Right lobe of liver (tissue), 6 donors: ENCODE results near the gene DCD. TPM values are rescaled to one million over a fixed set of nuclear protein-coding genes. Genes with fewer than 3 reads are reported as not detected.

Experiments used
- ATAC-seq, 4 donors: fragments of 200-7000 bp; cut with Tn5 transposase; one replicate each; pipeline ENCODE4 v1.9.1; 2020; ENCODE audit warnings: mild to moderate bottlenecking in 4 of 4, moderate library complexity in 4 of 4
- DNase-seq, 3 donors: peaks; one replicate each; pipeline ENCODE4 v3.0.0-alpha.2; 2020
- H3K27ac ChIP-seq, 3 donors: fragments of 200-600 bp; one replicate each; pipeline ENCODE4 v1.8.0; 2022
- H3K27me3 ChIP-seq, 2 donors: fragments of 200-600 bp; one replicate each; pipeline ENCODE4 v1.8.0; 2022
- H3K36me3 ChIP-seq, 4 donors: fragments of 200-600 bp; sonication (generic) in 1 of 4; one replicate each; pipeline versions ENCODE4 v1.5.1 to v1.8.0; 2017 to 2022; ENCODE audit warnings: control low read depth in 1 of 4
- H3K4me1 ChIP-seq, 4 donors: fragments of 200-600 bp; sonication (generic) in 1 of 4; one replicate each; pipeline versions ENCODE4 v1.5.1 to v1.8.0; 2017 to 2022; ENCODE audit warnings: control low read depth in 1 of 4
- H3K4me3 ChIP-seq, 3 donors: fragments of 200-600 bp; one replicate each; pipeline ENCODE4 v1.8.0; 2022
- H3K9me3 ChIP-seq, 4 donors: fragments of 200-600 bp; sonication (generic) in 1 of 4; one replicate each; pipeline versions ENCODE4 v1.5.1 to v1.8.0; 2017 to 2022; ENCODE audit warnings: control low read depth in 1 of 4
- CTCF ChIP-seq, 4 donors: fragments of 200-600 bp in 3 of 4; fragments of 450-650 bp in 1 of 4; IDR thresholded peaks; one replicate each; pipeline versions ENCODE4 v1.5.1 to v1.8.0; 2016 to 2022; ENCODE audit warnings: antibody characterized with exemption in 4 of 4, mild to moderate bottlenecking in 2 of 4
- POLR2A ChIP-seq: fragments of 450-650 bp; IDR thresholded peaks from one replicate; pipeline ENCODE4 v1.6.1; 2017; ENCODE audit warnings: antibody characterized with exemption, mild to moderate bottlenecking
- WGBS: methylation state at CpG from one replicate; pipeline ENCODE4 v1.1.6; 2018; ENCODE audit warnings: low coverage, low lambda C conversion rate; ENCODE audit not compliant: insufficient coverage; ENCODE audit errors: missing lambda C conversion rate; 5-methylcytosine and 5-hydroxymethylcytosine counted together
- intact Hi-C, 2 donors: fragments of 100-400 bp; cut with DNase I; formaldehyde crosslinking; loops; one replicate each; pipeline versions ENCODE4 v1.11.2 to v1.14.1; 2022
- total RNA-seq, 6 experiments: library from RNA; depleted of rRNA in 2 of 6; stranded (reverse); fragments of >200 nt in 2 of 6; fragmentation: NEBNext Ultra II Directional in 3 of 6; extraction: Animal tissue kit (Norgen Biotek cat#: 25700) in 3 of 6; gene quantifications; one replicate each; pipeline versions ENCODE4 v1.1.0 to v1.2.4, GENCODE V29; 2016 to 2023
- donor health status: DM: no; HTN: yes; CAD: no.
- donor health status: DM: no; HTN: no; CAD: no.
- donor health status: DM: no; HTN: no; CAD: no.
- donor health status: DM: no; HTN: yes; CAD: no.
- donor health status: DM: no; HTN: yes; CAD: no.

The DCD gene
- total RNA-seq, 6 experiments from 2014 or later: not detected

GRCh38 chr12:54634795-54635194 is 13.4 kb downstream of the DCD start, which contains the start of gene LACRT:
TSS of gene LACRT (minus strand) at chr12:54634895. CDS start at chr12:54634841, 54 bp downstream.
- Histone ChIP-seq H3K4me3 (no peak within 1 kb of the TSS), H3K9me3 (no peaks in the 10 kb centered on the region), H3K36me3 (no peaks in the 10 kb centered on the region), H3K27me3 (no peaks in the 10 kb centered on the region), H3K4me1 (no peaks in the 10 kb centered on the region), H3K27ac (no peak within 1 kb of the TSS)
- ATAC-seq: no peak
- TF ChIP-seq POLR2A (no peak), CTCF (IDR thresholded peaks at IDR 0.05) (no peak)
- 60% methylated on average over 1 of the region's 2 CpGs for WGBS
- intact Hi-C loops: no loop called here
- DNase-seq: no peak

GRCh38 chr12:54631988-54632728 is 16.0 kb downstream of the DCD start:
- H3K27me3 ChIP-seq: no peaks in the 10 kb centered on the region
- TF ChIP-seq CTCF (IDR thresholded peaks at IDR 0.05) (peak in 1 of 4 donors; percentile 22), POLR2A (no peak)
- DNase-seq (no peak), ATAC-seq (peak in 1 of 4 donors; percentile 24)
- H3K9me3 ChIP-seq: no peaks in the 10 kb centered on the region
- H3K4me1 ChIP-seq: no peaks in the 10 kb centered on the region
- intact Hi-C loops: no loop called here
- H3K4me3 ChIP-seq: no peak overlapping the region
- no peak overlapping the region for H3K27ac ChIP-seq
- WGBS: 63% methylated on average over 8 of the region's 8 CpGs
- no peaks in the 10 kb centered on the region for H3K36me3 ChIP-seq

- Histone ChIP-seq H3K4me1 (no peaks in the 10 kb centered on the region), H3K36me3 (no peaks in the 10 kb centered on the region), H3K27ac (no peak overlapping the region), H3K27me3 (no peaks in the 10 kb centered on the region), H3K4me3 (no peak overlapping the region), H3K9me3 (no peaks in the 10 kb centered on the region)
- no peak for TF ChIP-seq CTCF (IDR thresholded peaks at IDR 0.05)
- TF ChIP-seq POLR2A: no peak
- intact Hi-C loops: no loop called here
- no peak for ATAC-seq
- 40% methylated on average over 3 of the region's 5 CpGs for WGBS
- no peak for DNase-seq
These were observed 16.6 kb downstream of the DCD start for GRCh38 chr12:54631551-54631950.

- WGBS: 86% methylated on average over 2 of the region's 2 CpGs
- H3K27ac ChIP-seq: no peak overlapping the region
- no peaks in the 10 kb centered on the region for H3K9me3 ChIP-seq
- no peak overlapping the region for H3K4me3 ChIP-seq
- DNase-seq (no peak), ATAC-seq (no peak)
- intact Hi-C loops: no loop called here
- H3K27me3 ChIP-seq: no peaks in the 10 kb centered on the region
- no peaks in the 10 kb centered on the region for H3K4me1 ChIP-seq
- no peaks in the 10 kb centered on the region for H3K36me3 ChIP-seq
- TF ChIP-seq CTCF (IDR thresholded peaks at IDR 0.05) (no peak), POLR2A (no peak)
These were observed 18.2 kb downstream of the DCD start for GRCh38 chr12:54629925-54630324.
